Ovary (tissue), 3 donors: ENCODE data around the gene SFMBT2.

ENCODE experiments used
- CTCF ChIP-seq, 3 donors: fragments of 450-650 bp in 2 of 3; fragments of 200-600 bp in 1 of 3; IDR thresholded peaks; one replicate each; pipeline versions ENCODE4 v1.5.1 to v1.8.0; 2016 to 2022; ENCODE audit warnings: antibody characterized with exemption in 3 of 3, mild to moderate bottlenecking in 1 of 3
- POLR2A ChIP-seq: fragments of 450-650 bp; IDR thresholded peaks from one replicate; pipeline ENCODE4 v1.6.1; 2017; ENCODE audit warnings: antibody characterized with exemption, mild to moderate bottlenecking, moderate library complexity
- donor health status: DM: no; HTN: no; CAD: no.

- TF ChIP-seq CTCF (IDR thresholded peaks at IDR 0.05) = no peak
- TF ChIP-seq POLR2A = no peak
Measured at GRCh38 chr10:7302930-7303557, 107.8 kb downstream of the SFMBT2 start.
